ENCODE results near the gene CCDC134. TPM values are rescaled to one million over a fixed set of nuclear protein-coding genes. Genes with fewer than 3 reads are reported as not detected.

The CCDC134 gene
- polyA plus RNA-seq, 1 donor (not counting 4 experiments of a cell fraction or from before 2014, with no cell fraction given), result 4.1 TPM

DNA sequence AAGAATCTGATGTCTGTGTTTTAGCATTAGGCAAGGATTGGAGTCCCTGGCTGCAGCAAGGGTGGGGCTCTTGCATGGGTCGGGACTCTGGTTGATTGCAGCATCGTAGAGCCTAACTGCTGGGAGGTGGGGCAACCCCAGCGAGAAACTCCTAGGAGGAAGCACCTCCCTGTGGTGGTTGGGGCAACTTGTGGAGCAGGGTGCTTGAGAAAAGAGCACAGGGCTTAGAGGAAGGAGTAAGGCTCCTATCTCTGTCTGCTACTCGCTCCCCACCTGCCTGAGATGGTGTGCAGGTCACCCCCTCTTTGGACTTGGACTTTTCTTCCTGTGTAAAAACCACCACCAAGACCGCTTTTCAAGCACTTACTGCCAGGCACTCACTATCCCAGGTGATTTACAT is 48.0 kb downstream of the CCDC134 start:
- peaks cover 42% of the 10 kb centered on the region for H3K4me1 ChIP-seq (ENCODE audit: control insufficient read depth, extremely low read depth, insufficient read depth, low read length)
- FAIRE-seq (no peak), DNase-seq (ENCODE audit: low read depth, low spot score) (no peak)

DNA sequence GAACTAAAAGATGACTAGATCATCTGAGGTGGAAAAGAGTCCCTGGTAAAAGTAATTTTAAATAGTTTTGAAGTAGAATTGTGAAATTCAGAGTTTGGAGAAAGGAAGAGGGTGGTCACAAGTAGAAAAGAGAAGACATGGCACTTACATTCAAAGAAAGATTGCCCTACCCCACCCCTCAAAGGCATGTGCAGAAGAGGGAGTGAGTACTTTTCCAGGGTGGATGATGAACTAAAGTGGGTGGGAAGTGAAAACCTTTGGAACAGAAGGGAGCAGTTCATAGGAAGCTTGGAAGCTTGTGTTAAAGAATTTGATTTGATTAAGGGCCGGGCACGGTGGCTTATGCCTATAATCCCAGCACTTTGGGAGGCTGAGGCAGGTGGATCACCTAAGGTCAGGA is 56.0 kb downstream of the CCDC134 start:
- no peak overlapping the region for H3K4me2 ChIP-seq (ENCODE audit: control insufficient read depth, extremely low read depth, insufficient read depth, low read depth, low read length)
- FAIRE-seq (no peak), DNase-seq (ENCODE audit: low read depth, low spot score) (no peak)
- H4K20me1 ChIP-seq (ENCODE audit: control insufficient read depth, extremely low read depth, insufficient read depth, low read length), result peaks cover 8% of the 10 kb centered on the region
- peak overlapping the region; percentile 68 for H3K27ac ChIP-seq (ENCODE audit: control insufficient read depth, insufficient read depth, low read length)
- peaks cover 41% of the 10 kb centered on the region for H3K4me1 ChIP-seq (ENCODE audit: control insufficient read depth, extremely low read depth, insufficient read depth, low read length)
- no peak overlapping the region for H3K9ac ChIP-seq (ENCODE audit: control insufficient read depth, extremely low read depth, insufficient read depth, low read length)
- no peak overlapping the region for H2AFZ ChIP-seq (ENCODE audit: control insufficient read depth, low read length)
- no peak overlapping the region for H3K4me3 ChIP-seq (ENCODE audit: control insufficient read depth in 2 of 3, extremely low read depth in 1 of 3, insufficient read depth in 2 of 3, low read depth in 1 of 3, low read length in 3 of 3)
- H3K9me1 ChIP-seq (ENCODE audit: control insufficient read depth, extremely low read depth, insufficient read depth, low read length), result peaks cover 6% of the 10 kb centered on the region
- no peak for TF ChIP-seq EZH2 (IDR thresholded peaks at IDR 0.05; ENCODE audit: low read length)
- TF ChIP-seq, protein P1, sequence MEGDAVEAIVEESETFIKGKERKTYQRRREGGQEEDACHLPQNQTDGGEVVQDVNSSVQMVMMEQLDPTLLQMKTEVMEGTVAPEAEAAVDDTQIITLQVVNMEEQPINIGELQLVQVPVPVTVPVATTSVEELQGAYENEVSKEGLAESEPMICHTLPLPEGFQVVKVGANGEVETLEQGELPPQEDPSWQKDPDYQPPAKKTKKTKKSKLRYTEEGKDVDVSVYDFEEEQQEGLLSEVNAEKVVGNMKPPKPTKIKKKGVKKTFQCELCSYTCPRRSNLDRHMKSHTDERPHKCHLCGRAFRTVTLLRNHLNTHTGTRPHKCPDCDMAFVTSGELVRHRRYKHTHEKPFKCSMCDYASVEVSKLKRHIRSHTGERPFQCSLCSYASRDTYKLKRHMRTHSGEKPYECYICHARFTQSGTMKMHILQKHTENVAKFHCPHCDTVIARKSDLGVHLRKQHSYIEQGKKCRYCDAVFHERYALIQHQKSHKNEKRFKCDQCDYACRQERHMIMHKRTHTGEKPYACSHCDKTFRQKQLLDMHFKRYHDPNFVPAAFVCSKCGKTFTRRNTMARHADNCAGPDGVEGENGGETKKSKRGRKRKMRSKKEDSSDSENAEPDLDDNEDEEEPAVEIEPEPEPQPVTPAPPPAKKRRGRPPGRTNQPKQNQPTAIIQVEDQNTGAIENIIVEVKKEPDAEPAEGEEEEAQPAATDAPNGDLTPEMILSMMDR (optimal IDR thresholded peaks at IDR 0.05 in 1 of 3, IDR thresholded peaks at IDR 0.05 in 1 of 3, conservative IDR thresholded peaks at IDR 0.05 in 1 of 3; ENCODE audit: extremely low read depth in 1 of 3, insufficient read depth in 2 of 3, low read length in 3 of 3), result no peak
- H3K79me2 ChIP-seq (ENCODE audit: control insufficient read depth, insufficient read depth, low read length), result peaks cover 79% of the 10 kb centered on the region
- H3K36me3 ChIP-seq (ENCODE audit: control insufficient read depth in 2 of 2, extremely low read depth in 1 of 2, insufficient read depth in 2 of 2, low read length in 2 of 2), result peaks cover 0 to 4% of the 10 kb centered on the region in 2 experiments
- dilution Hi-C loops (cut with MboI; ENCODE audit: extremely low pct_ligation_motif_present, low sequenced_read_pairs), result no loop called here
- H3K9me3 ChIP-seq (ENCODE audit: control insufficient read depth, low read depth, low read length), result no peaks in the 10 kb centered on the region
- H3K27me3 ChIP-seq (ENCODE audit: control insufficient read depth, extremely low read depth, insufficient read depth, low read length), result no peaks in the 10 kb centered on the region

More for the DNA sequence above, 48.0 kb downstream of the CCDC134 start:
- Histone ChIP-seq H3K4me3 (ENCODE audit: control insufficient read depth in 2 of 3, extremely low read depth in 1 of 3, insufficient read depth in 2 of 3, low read depth in 1 of 3, low read length in 3 of 3) (no peak overlapping the region), H3K79me2 (ENCODE audit: control insufficient read depth, insufficient read depth, low read length) (peaks cover 96% of the 10 kb centered on the region), H3K4me2 (ENCODE audit: control insufficient read depth, extremely low read depth, insufficient read depth, low read depth, low read length) (no peak overlapping the region), H3K9me3 (ENCODE audit: control insufficient read depth, low read depth, low read length) (no peaks in the 10 kb centered on the region), H4K20me1 (ENCODE audit: control insufficient read depth, extremely low read depth, insufficient read depth, low read length) (peaks cover 8% of the 10 kb centered on the region), H3K9ac (ENCODE audit: control insufficient read depth, extremely low read depth, insufficient read depth, low read length) (no peak overlapping the region), H3K27ac (ENCODE audit: control insufficient read depth, insufficient read depth, low read length) (no peak overlapping the region), H2AFZ (ENCODE audit: control insufficient read depth, low read length) (no peak overlapping the region), H3K9me1 (ENCODE audit: control insufficient read depth, extremely low read depth, insufficient read depth, low read length) (peaks cover 11% of the 10 kb centered on the region), H3K27me3 (ENCODE audit: control insufficient read depth, extremely low read depth, insufficient read depth, low read length) (no peaks in the 10 kb centered on the region), H3K36me3 (ENCODE audit: control insufficient read depth in 2 of 2, extremely low read depth in 1 of 2, insufficient read depth in 2 of 2, low read length in 2 of 2) (peaks cover 0 to 21% of the 10 kb centered on the region in 2 experiments)
- dilution Hi-C loops (cut with MboI; ENCODE audit: extremely low pct_ligation_motif_present, low sequenced_read_pairs), result no loop called here
- TF ChIP-seq EZH2 (IDR thresholded peaks at IDR 0.05; ENCODE audit: low read length), result no peak
- TF ChIP-seq, protein P1 (optimal IDR thresholded peaks at IDR 0.05 in 1 of 3, IDR thresholded peaks at IDR 0.05 in 1 of 3, conservative IDR thresholded peaks at IDR 0.05 in 1 of 3; ENCODE audit: extremely low read depth in 1 of 3, insufficient read depth in 2 of 3, low read length in 3 of 3), result peak in 1 of 3 experiments; percentile 39

Data from keratinocyte (primary cell).